Panc1 (cell line): Measurements from ENCODE around the gene PDE11A. TPM values are rescaled to one million over a fixed set of nuclear protein-coding genes. Genes with fewer than 3 reads are reported as not detected.

ENCODE experiments used
- ATAC-seq: fragments of 200-7000 bp; cut with Tn5 transposase; 2 replicates; pipeline ENCODE4 v1.9.1; 2020; ENCODE audit warnings: mild to moderate bottlenecking, moderate library complexity
- BruUV-seq: library from RNA; stranded (reverse); fragments of 400-500 nt; replicated peaks from 2 replicates; lab custom pipeline; 2021; lab: Mats Ljungman, UMichigan
- CTCF ChIA-PET: fragments of 300-600 bp; sonication (Branson Sonifier 250); formaldehyde crosslinking; loops from one replicate; lab custom pipeline; 2022; ENCODE audit warnings: antibody characterized with exemption; lab: Charles Lee
- POLR2A ChIA-PET: fragments of 300-600 bp; sonication (Branson Sonifier 250); formaldehyde crosslinking; loops from one replicate; lab custom pipeline; 2022; ENCODE audit warnings: antibody characterized with exemption; lab: Charles Lee
- DNase-seq: peaks from one replicate; pipeline ENCODE4 v3.0.0-alpha.2; 2010; ENCODE audit warnings: low read depth, low spot score
- H3K27ac ChIP-seq: 2 replicates; pipeline ENCODE4 v1.5.1; 2011; ENCODE audit warnings: mild to moderate bottlenecking, low read length, inconsistent platforms
- H3K27me3 ChIP-seq: fragments of 200-500 bp; sonication (Bioruptor generic); 2 replicates; pipeline ENCODE4 v1.6.0; 2014; ENCODE audit warnings: low read length, inconsistent platforms; ENCODE audit not compliant: control insufficient read depth, insufficient read depth
- H3K36me3 ChIP-seq: fragments of 200-500 bp; sonication (Bioruptor generic); 2 replicates; pipeline ENCODE4 v1.5.1; 2014; ENCODE audit warnings: inconsistent platforms, mild to moderate bottlenecking, low read length, moderate library complexity; ENCODE audit not compliant: control insufficient read depth, insufficient read depth
- H3K4me1 ChIP-seq: 2 replicates; pipeline ENCODE4 v1.5.1; 2011; ENCODE audit warnings: inconsistent platforms, mild to moderate bottlenecking, low read length, moderate library complexity; ENCODE audit not compliant: control insufficient read depth, insufficient read depth
- H3K4me3 ChIP-seq, 2 experiments: 2 replicates each; pipeline ENCODE4 v1.5.1; 2011 to 2012; ENCODE audit warnings: low read depth in 2 of 2, low read length in 2 of 2, mild to moderate bottlenecking in 2 of 2, inconsistent platforms in 1 of 2, moderate library complexity in 1 of 2
- H3K9me3 ChIP-seq: fragments of 200-500 bp; sonication (Bioruptor generic); 2 replicates; pipeline ENCODE4 v1.5.1; 2014; ENCODE audit warnings: low read depth, mild to moderate bottlenecking, inconsistent platforms, low read length, moderate library complexity; ENCODE audit not compliant: control insufficient read depth, insufficient read depth
- CTCF ChIP-seq: fragments of 450-650 bp; IDR thresholded peaks from 2 replicates; pipeline ENCODE4 v1.5.1; 2017; ENCODE audit warnings: mild to moderate bottlenecking
- POLR2AphosphoS5 ChIP-seq: IDR thresholded peaks from 2 replicates; pipeline ENCODE4 v1.6.1; 2012; ENCODE audit warnings: mild to moderate bottlenecking, low read depth, low read length, moderate library complexity
- REST ChIP-seq, 2 experiments: IDR thresholded peaks; 2 replicates each; pipeline ENCODE4 v1.6.1; 2011 to 2012; ENCODE audit warnings: low read depth in 2 of 2, control low read depth in 1 of 2, low read length in 1 of 2, mild to moderate bottlenecking in 1 of 2, moderate library complexity in 1 of 2; ENCODE audit not compliant: insufficient read depth in 1 of 2
- SIN3A ChIP-seq: IDR thresholded peaks from 2 replicates; pipeline ENCODE4 v1.6.1; 2012; ENCODE audit warnings: low read depth, mild to moderate bottlenecking, low read length, moderate library complexity, borderline replicate concordance; ENCODE audit not compliant: insufficient read depth
- TCF7L2 ChIP-seq: IDR thresholded peaks from 2 replicates; pipeline ENCODE4 v1.6.1; 2011; ENCODE audit warnings: mild to moderate bottlenecking, low read depth, low read length, inconsistent platforms
- in situ Hi-C: cut with HindIII; loops from 2 replicates; pipeline ENCODE4 v1.10.0; 2016; ENCODE audit warnings: low sequenced_read_pairs, low pct_unique_long_range_greater_than_20kb
- intact Hi-C: fragments of 100-400 bp; cut with micrococcal nuclease; formaldehyde crosslinking; loops from one replicate; pipeline ENCODE4 v1.10.0; 2022; ENCODE audit not compliant: unreplicated experiment
- total RNA-seq: library from RNA; stranded (reverse); gene quantifications from one replicate; pipeline ENCODE4 v1.2.1, GENCODE V29; 2021; ENCODE audit not compliant: unreplicated experiment

PDE11A gene
- total RNA-seq, 1 experiment from 2014 or later, result not detected

DNA sequence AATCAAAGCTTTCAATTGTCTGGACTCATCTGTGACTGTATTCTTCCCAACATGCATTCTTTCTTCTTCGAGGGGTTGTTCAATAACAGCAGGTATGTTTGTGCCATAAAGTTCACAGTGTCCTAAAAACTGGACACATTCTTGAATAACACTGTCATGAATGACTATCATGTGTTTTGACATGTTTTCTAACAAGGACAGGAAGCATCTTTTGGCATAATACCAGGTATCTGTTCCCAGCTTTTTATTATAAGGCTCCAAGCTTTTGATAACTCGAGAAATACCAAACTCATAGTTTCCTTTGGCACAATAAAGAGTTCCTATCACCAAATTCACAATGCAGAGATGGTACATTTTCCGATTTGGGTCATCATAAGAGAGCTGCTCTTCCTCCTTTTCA is 455.8 kb downstream of the PDE11A start:
- TF ChIP-seq SIN3A, result no peak
- no peak for TF ChIP-seq CTCF
- no peak for TF ChIP-seq TCF7L2
- no peak for TF ChIP-seq REST (IDR thresholded peaks at IDR 0.05; ENCODE audit: insufficient read depth in 1 of 2, low read depth in 2 of 2, low read length in 1 of 2)
- no peak for TF ChIP-seq POLR2AphosphoS5
- Histone ChIP-seq H3K27me3 (no peaks in the 10 kb centered on the region), H3K4me3 (no peak overlapping the region), H3K36me3 (no peaks in the 10 kb centered on the region), H3K4me1 (no peaks in the 10 kb centered on the region), H3K9me3 (no peaks in the 10 kb centered on the region), H3K27ac (no peak overlapping the region)
- DNase-seq (no peak), ATAC-seq (no peak)
- ChIA-PET POLR2A (no interaction called here), CTCF (no interaction called here)
- intact Hi-C loops (no loop called here), in situ Hi-C loops (no loop called here)
- no TSS peak for BruUV-seq

GRCh38 chr2:177616066-177616465 is 456.5 kb downstream of the PDE11A start:
- CTCF ChIA-PET, result interaction anchor here (0.7 kb wide), 1 partner anchor 22 kb away, joined by 3 read pairs; no protein-coding TSS in a partner anchor
- no peak for TF ChIP-seq POLR2AphosphoS5
- TF ChIP-seq REST (IDR thresholded peaks at IDR 0.05; ENCODE audit: insufficient read depth in 1 of 2, low read depth in 2 of 2, low read length in 1 of 2), result no peak
- TF ChIP-seq CTCF, result no peak
- no peak for TF ChIP-seq TCF7L2
- no peak for TF ChIP-seq SIN3A
- intact Hi-C loops (no loop called here), in situ Hi-C loops (no loop called here)
- Histone ChIP-seq H3K4me3 (no peak overlapping the region), H3K27ac (no peak overlapping the region), H3K9me3 (no peaks in the 10 kb centered on the region), H3K4me1 (no peaks in the 10 kb centered on the region), H3K36me3 (no peaks in the 10 kb centered on the region), H3K27me3 (no peaks in the 10 kb centered on the region)
- no peak for ATAC-seq
- no peak for DNase-seq
- BruUV-seq, result no TSS peak
- POLR2A ChIA-PET, result no interaction called here
